Astrocyte (in vitro differentiated cells and primary cell): ENCODE data around the gene AGRN. TPM values are rescaled to one million over a fixed set of nuclear protein-coding genes. Genes with fewer than 3 reads are reported as not detected.

ENCODE experiments used
- DNase-seq: peaks from one replicate; pipeline ENCODE4 v3.0.0-alpha.2; 2010; ENCODE audit warnings: low read depth
- FAIRE-seq: peaks from 2 replicates; lab custom pipeline; 2011; peaks lifted over from hg19 to GRCh38; lab: Jason Lieb, UNC
- H2AFZ ChIP-seq: 2 replicates; pipeline ENCODE4 v1.6.0; 2012; ENCODE audit warnings: low read depth, low read length, inconsistent platforms
- H3K27ac ChIP-seq: 2 replicates; pipeline ENCODE4 v1.5.1; 2011; ENCODE audit warnings: low read depth, low read length, inconsistent platforms
- H3K27me3 ChIP-seq: 2 replicates; pipeline ENCODE4 v1.6.0; 2011; ENCODE audit warnings: low read length, inconsistent platforms; ENCODE audit not compliant: insufficient read depth
- H3K36me3 ChIP-seq: 2 replicates; pipeline ENCODE4 v1.5.1; 2011; ENCODE audit warnings: low read length, inconsistent platforms; ENCODE audit not compliant: insufficient read depth
- H3K4me1 ChIP-seq: 2 replicates; pipeline ENCODE4 v1.5.1; 2011; ENCODE audit warnings: low read length, inconsistent platforms; ENCODE audit not compliant: insufficient read depth
- H3K4me2 ChIP-seq: 2 replicates; pipeline ENCODE4 v1.6.0; 2012; ENCODE audit warnings: low read length, inconsistent platforms
- H3K4me3 ChIP-seq: 2 replicates; pipeline ENCODE4 v1.5.1; 2011; ENCODE audit warnings: low read depth, mild to moderate bottlenecking, low read length, inconsistent platforms; ENCODE audit not compliant: insufficient read depth
- H3K79me2 ChIP-seq: 2 replicates; pipeline ENCODE4 v1.6.0; 2012; ENCODE audit warnings: mild to moderate bottlenecking, low read length, inconsistent platforms; ENCODE audit not compliant: insufficient read depth
- H3K9ac ChIP-seq: 2 replicates; pipeline ENCODE4 v1.6.0; 2012; ENCODE audit warnings: mild to moderate bottlenecking, low read length, inconsistent platforms
- H3K9me3 ChIP-seq: 2 replicates; pipeline ENCODE4 v1.5.1; 2012; ENCODE audit warnings: low read depth, mild to moderate bottlenecking, low read length, inconsistent platforms; ENCODE audit not compliant: insufficient read depth
- H4K20me1 ChIP-seq: 2 replicates; pipeline ENCODE4 v1.6.0; 2012; ENCODE audit warnings: low read length, inconsistent platforms; ENCODE audit not compliant: insufficient read depth
- H3K27ac Mint-ChIP-seq: one replicate; pipeline ENCODE4 v1.8.0; 2021; ENCODE audit warnings: mild to moderate bottlenecking, mixed read lengths; ENCODE audit not compliant: unreplicated experiment
- H3K27me3 Mint-ChIP-seq: one replicate; pipeline ENCODE4 v1.8.0; 2021; ENCODE audit warnings: low read depth, mixed read lengths; ENCODE audit not compliant: unreplicated experiment
- H3K36me3 Mint-ChIP-seq: one replicate; pipeline ENCODE4 v1.8.0; 2021; ENCODE audit warnings: low read depth, mixed read lengths; ENCODE audit not compliant: unreplicated experiment
- H3K4me1 Mint-ChIP-seq: one replicate; pipeline ENCODE4 v1.8.0; 2021; ENCODE audit warnings: low read depth, mixed read lengths; ENCODE audit not compliant: unreplicated experiment
- H3K4me3 Mint-ChIP-seq: one replicate; pipeline ENCODE4 v1.8.0; 2021; ENCODE audit warnings: mild to moderate bottlenecking, moderate library complexity, mixed read lengths; ENCODE audit not compliant: unreplicated experiment
- H3K9me3 Mint-ChIP-seq: one replicate; pipeline ENCODE4 v1.8.0; 2021; ENCODE audit warnings: mild to moderate bottlenecking, mixed read lengths; ENCODE audit not compliant: unreplicated experiment
- EZH2 ChIP-seq: IDR thresholded peaks from 2 replicates; pipeline ENCODE4 v1.6.1; 2012; ENCODE audit warnings: mild to moderate bottlenecking, low read length, inconsistent platforms; ENCODE audit not compliant: insufficient read depth
- total RNA-seq: library from RNA; stranded (reverse); gene quantifications from 2 replicates; pipeline ENCODE4 v1.2.1, GENCODE V29; 2021
- TF ChIP-seq, protein P1 (sequence below): IDR thresholded peaks from 2 replicates; pipeline ENCODE4 v1.5.1; 2011; ENCODE audit warnings: low read depth, mild to moderate bottlenecking, inconsistent platforms, low read length, moderate library complexity; ENCODE audit not compliant: insufficient read depth

AGRN gene
- total RNA-seq, 1 donor from 2014 or later = 589 TPM

DNA sequence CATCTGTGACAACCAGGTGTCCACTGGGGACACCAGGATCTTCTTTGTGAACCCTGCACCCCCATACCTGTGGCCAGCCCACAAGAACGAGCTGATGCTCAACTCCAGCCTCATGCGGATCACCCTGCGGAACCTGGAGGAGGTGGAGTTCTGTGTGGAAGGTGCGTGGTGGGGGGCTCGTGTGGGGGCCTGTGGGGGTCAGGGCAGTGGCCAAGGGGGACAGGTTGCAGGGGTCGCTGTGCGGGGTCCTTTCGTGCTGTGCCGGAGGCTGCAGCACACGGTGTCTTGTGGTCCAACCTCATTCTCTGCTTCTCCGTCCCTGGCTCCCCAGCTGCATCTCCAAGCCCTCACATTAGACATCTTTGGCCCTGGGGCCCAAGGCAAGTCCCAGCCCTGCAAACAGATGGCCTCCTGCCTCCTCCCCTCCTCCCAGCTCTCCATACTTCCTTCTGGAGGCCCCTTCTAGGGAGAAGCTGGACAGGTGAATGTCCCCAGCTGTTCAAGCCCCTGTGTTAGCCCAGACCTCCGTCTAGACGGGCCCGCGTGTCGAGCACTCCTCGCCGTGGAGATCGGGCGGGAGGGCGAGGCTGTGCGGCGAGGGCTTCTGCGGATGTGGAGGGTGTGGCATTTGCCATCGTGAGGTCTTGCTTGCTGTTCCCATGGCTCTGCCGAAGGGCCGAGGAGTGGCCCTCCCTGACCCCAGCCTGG lies 2.5 kb downstream of the AGRN start:
- Histone ChIP-seq H3K9me3 (no peaks in the 10 kb centered on the region), H3K27ac (peak overlapping the region; percentile 86), H3K27me3 (no peaks in the 10 kb centered on the region), H3K36me3 (no peaks in the 10 kb centered on the region), H4K20me1 (peaks cover 52% of the 10 kb centered on the region), H3K9ac (peak overlapping the region; percentile 33), H3K4me2 (peak overlapping the region; percentile 95), H2AFZ (no peak overlapping the region), H3K4me3 (peak overlapping the region; percentile 62), H3K4me1 (peaks cover 40% of the 10 kb centered on the region), H3K79me2 (peaks cover 65% of the 10 kb centered on the region)
- no peaks in the 10 kb centered on the region for H3K27me3 Mint-ChIP-seq
- peaks cover 5% of the 10 kb centered on the region for H3K36me3 Mint-ChIP-seq
- FAIRE-seq = no peak
- no peak for DNase-seq
- TF ChIP-seq EZH2 = no peak
- TF ChIP-seq, protein P1, sequence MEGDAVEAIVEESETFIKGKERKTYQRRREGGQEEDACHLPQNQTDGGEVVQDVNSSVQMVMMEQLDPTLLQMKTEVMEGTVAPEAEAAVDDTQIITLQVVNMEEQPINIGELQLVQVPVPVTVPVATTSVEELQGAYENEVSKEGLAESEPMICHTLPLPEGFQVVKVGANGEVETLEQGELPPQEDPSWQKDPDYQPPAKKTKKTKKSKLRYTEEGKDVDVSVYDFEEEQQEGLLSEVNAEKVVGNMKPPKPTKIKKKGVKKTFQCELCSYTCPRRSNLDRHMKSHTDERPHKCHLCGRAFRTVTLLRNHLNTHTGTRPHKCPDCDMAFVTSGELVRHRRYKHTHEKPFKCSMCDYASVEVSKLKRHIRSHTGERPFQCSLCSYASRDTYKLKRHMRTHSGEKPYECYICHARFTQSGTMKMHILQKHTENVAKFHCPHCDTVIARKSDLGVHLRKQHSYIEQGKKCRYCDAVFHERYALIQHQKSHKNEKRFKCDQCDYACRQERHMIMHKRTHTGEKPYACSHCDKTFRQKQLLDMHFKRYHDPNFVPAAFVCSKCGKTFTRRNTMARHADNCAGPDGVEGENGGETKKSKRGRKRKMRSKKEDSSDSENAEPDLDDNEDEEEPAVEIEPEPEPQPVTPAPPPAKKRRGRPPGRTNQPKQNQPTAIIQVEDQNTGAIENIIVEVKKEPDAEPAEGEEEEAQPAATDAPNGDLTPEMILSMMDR = no peak
- peak overlapping the region; percentile 82 for H3K4me3 Mint-ChIP-seq
- no peaks in the 10 kb centered on the region for H3K9me3 Mint-ChIP-seq
- peaks cover 22% of the 10 kb centered on the region for H3K4me1 Mint-ChIP-seq
- H3K27ac Mint-ChIP-seq = peak overlapping the region; percentile 81

DNA sequence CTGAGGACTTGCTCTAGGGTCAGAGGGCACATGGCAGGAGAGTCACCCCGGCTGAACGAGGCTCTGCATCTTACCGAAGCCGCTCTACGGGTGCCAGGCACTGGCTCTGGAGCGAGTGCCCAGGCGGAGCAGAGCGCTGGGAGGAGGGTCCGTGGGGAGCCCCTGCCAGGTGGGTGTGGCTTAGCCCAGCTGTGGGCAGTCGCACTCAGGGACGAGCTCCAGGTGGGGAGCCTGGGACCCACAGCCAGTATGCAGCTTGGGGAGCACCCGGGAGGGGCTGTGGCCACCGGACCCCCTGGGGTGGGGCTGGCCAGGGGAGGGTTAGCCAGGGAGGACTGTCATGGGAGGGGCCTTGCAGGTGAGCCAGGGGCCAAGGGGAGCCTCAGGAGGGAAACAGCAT lies 3.8 kb downstream of the AGRN start:
- Histone ChIP-seq H3K4me2 (peak overlapping the region; percentile 95), H3K9me3 (no peaks in the 10 kb centered on the region), H3K79me2 (peaks cover 71% of the 10 kb centered on the region), H2AFZ (no peak overlapping the region), H3K4me1 (peaks cover 40% of the 10 kb centered on the region), H3K36me3 (no peaks in the 10 kb centered on the region), H3K9ac (no peak overlapping the region), H3K27me3 (no peaks in the 10 kb centered on the region), H3K27ac (no peak overlapping the region), H3K4me3 (no peak overlapping the region), H4K20me1 (peaks cover 58% of the 10 kb centered on the region)
- FAIRE-seq = no peak
- DNase-seq = no peak
- peak overlapping the region; percentile 82 for H3K4me3 Mint-ChIP-seq
- H3K27me3 Mint-ChIP-seq = no peaks in the 10 kb centered on the region
- no peak overlapping the region for H3K27ac Mint-ChIP-seq
- no peaks in the 10 kb centered on the region for H3K9me3 Mint-ChIP-seq
- H3K36me3 Mint-ChIP-seq = peaks cover 5% of the 10 kb centered on the region
- H3K4me1 Mint-ChIP-seq = peaks cover 22% of the 10 kb centered on the region
- TF ChIP-seq EZH2 = no peak
- TF ChIP-seq, protein P1 = no peak
